Measurements from ENCODE around the gene CTNNA1.

Gene CTNNA1

DNA sequence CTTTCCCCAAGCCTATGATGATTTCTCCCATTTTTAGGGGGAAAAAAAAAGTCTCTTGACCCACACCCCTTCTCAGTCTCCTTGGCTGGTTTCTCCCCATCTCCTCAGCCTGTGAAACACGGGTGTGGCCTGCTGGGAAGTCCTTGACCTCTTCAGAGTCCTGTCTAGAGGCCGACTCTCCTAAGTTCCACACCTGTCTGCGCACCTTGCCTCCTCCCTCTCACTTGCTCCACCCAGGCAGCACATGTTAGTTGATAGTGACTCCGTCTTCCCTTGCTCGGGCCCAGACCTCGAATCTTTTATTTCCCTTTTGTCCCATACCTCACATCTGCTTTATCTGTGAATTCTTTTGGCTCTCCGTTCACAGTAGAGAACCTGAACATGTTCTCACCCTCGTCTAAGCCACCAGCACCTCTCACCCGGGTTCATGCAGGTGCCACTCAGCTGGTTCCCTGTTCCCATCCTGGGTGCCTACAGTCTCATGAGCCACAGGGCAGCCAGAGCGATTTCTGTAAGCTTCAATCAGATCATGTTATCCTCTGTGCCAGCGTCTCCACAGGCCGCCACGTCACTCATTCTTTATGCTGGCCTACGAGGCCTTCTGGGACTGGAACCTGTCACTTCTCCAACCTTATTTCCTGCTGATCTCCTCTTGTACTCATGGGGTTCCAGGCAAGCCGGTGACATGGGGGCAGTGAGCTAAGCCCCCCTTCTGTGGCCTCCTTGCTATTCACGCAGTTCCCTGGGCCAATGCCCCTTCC is 173.6 kb downstream of the CTNNA1 start:
- Histone ChIP-seq H3K9ac (ENCODE audit: low read length) (no peak overlapping the region), H3K9me3 (ENCODE audit: low read length) (no peaks in the 10 kb centered on the region), H3K4me1 (ENCODE audit: insufficient read depth, low read length) (peaks cover 7% of the 10 kb centered on the region), H3K27ac (ENCODE audit: low read depth, low read length) (no peak overlapping the region), H3K27me3 (ENCODE audit: control insufficient read depth in 1 of 2, insufficient read depth in 2 of 2, low read length in 2 of 2) (no peaks in the 10 kb centered on the region), H3K36me3 (ENCODE audit: insufficient read depth, low read length) (peaks cover 61% of the 10 kb centered on the region), H3K4me3 (ENCODE audit: low read depth in 1 of 2, low read length in 2 of 2) (no peak overlapping the region)

- Histone ChIP-seq H3K27me3 (ENCODE audit: control insufficient read depth in 1 of 2, insufficient read depth in 2 of 2, low read length in 2 of 2) (no peaks in the 10 kb centered on the region), H3K9me3 (ENCODE audit: low read length) (no peaks in the 10 kb centered on the region), H3K9ac (ENCODE audit: low read length) (no peak overlapping the region), H3K4me1 (ENCODE audit: insufficient read depth, low read length) (peaks cover 7% of the 10 kb centered on the region), H3K27ac (ENCODE audit: low read depth, low read length) (no peak overlapping the region), H3K36me3 (ENCODE audit: insufficient read depth, low read length) (peaks cover 68% of the 10 kb centered on the region), H3K4me3 (ENCODE audit: low read depth in 1 of 2, low read length in 2 of 2) (no peak overlapping the region)
Measured at GRCh38 chr5:138927544-138927943, 174.3 kb downstream of the CTNNA1 start.

- H3K36me3 ChIP-seq (ENCODE audit: insufficient read depth, low read length), result peaks cover 72% of the 10 kb centered on the region
- H3K27ac ChIP-seq (ENCODE audit: low read depth, low read length), result no peak overlapping the region
- H3K4me3 ChIP-seq (ENCODE audit: low read depth in 1 of 2, low read length in 2 of 2), result no peak overlapping the region
- peaks cover 7% of the 10 kb centered on the region for H3K4me1 ChIP-seq (ENCODE audit: insufficient read depth, low read length)
- H3K9ac ChIP-seq (ENCODE audit: low read length), result no peak overlapping the region
- no peaks in the 10 kb centered on the region for H3K27me3 ChIP-seq (ENCODE audit: control insufficient read depth in 1 of 2, insufficient read depth in 2 of 2, low read length in 2 of 2)
- H3K9me3 ChIP-seq (ENCODE audit: low read length), result no peaks in the 10 kb centered on the region
Measured at GRCh38 chr5:138927979-138928378, 174.8 kb downstream of the CTNNA1 start.

- Histone ChIP-seq H3K9ac (ENCODE audit: low read length) (no peak overlapping the region), H3K27ac (ENCODE audit: low read depth, low read length) (no peak overlapping the region), H3K27me3 (ENCODE audit: control insufficient read depth in 1 of 2, insufficient read depth in 2 of 2, low read length in 2 of 2) (no peaks in the 10 kb centered on the region)
Measured at GRCh38 chr5:138929571-138929955, 176.3 kb downstream of the CTNNA1 start.

GRCh38 chr5:138930371-138931097 is 177.3 kb downstream of the CTNNA1 start:
- Histone ChIP-seq H3K4me3 (ENCODE audit: low read depth in 1 of 2, low read length in 2 of 2) (no peak overlapping the region), H3K27me3 (ENCODE audit: control insufficient read depth in 1 of 2, insufficient read depth in 2 of 2, low read length in 2 of 2) (no peaks in the 10 kb centered on the region), H3K27ac (ENCODE audit: low read depth, low read length) (no peak overlapping the region), H3K36me3 (ENCODE audit: insufficient read depth, low read length) (peaks cover 71% of the 10 kb centered on the region), H3K9ac (ENCODE audit: low read length) (no peak overlapping the region), H3K4me1 (ENCODE audit: insufficient read depth, low read length) (peaks cover 7% of the 10 kb centered on the region), H3K9me3 (ENCODE audit: low read length) (no peaks in the 10 kb centered on the region)

More at GRCh38 chr5:138929571-138929955, 176.3 kb downstream of the CTNNA1 start:
- peaks cover 7% of the 10 kb centered on the region for H3K4me1 ChIP-seq (ENCODE audit: insufficient read depth, low read length)
- H3K9me3 ChIP-seq (ENCODE audit: low read length), result no peaks in the 10 kb centered on the region
- peaks cover 77% of the 10 kb centered on the region for H3K36me3 ChIP-seq (ENCODE audit: insufficient read depth, low read length)
- H3K4me3 ChIP-seq (ENCODE audit: low read depth in 1 of 2, low read length in 2 of 2), result no peak overlapping the region

DNA sequence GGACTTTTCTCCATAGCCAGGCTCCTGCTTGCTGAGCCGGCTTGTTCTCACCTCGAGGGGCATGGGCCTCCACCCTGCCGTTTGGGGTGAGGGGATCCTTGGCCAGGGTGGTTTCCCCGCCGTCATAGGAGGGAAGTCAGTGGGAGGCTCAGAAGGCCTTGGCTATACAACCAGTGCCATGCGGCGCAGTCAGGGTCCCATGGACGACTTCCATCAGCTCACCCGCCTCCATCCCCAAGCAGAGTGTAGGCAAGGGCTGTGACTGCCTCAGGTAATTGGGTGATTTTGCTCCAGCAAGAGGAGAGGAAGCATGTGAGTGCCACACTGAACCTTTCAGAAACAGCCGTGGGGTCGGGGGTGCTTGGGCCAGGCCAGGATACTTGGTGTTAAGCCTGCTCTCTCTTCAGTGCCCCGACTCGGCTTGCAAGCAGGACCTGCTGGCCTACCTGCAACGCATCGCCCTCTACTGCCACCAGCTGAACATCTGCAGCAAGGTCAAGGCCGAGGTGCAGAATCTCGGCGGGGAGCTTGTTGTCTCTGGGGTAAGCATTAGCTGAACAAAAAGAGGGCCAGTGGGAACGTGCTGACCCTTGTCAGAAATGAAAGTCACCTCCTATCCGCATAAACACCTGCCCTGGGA is 179.1 kb downstream of the CTNNA1 start:
- Histone ChIP-seq H3K9me3 (ENCODE audit: low read length) (no peaks in the 10 kb centered on the region), H3K9ac (ENCODE audit: low read length) (no peak overlapping the region), H3K36me3 (ENCODE audit: insufficient read depth, low read length) (peaks cover 57% of the 10 kb centered on the region), H3K27ac (ENCODE audit: low read depth, low read length) (no peak overlapping the region), H3K4me1 (ENCODE audit: insufficient read depth, low read length) (peaks cover 7% of the 10 kb centered on the region), H3K27me3 (ENCODE audit: control insufficient read depth in 1 of 2, insufficient read depth in 2 of 2, low read length in 2 of 2) (no peaks in the 10 kb centered on the region), H3K4me3 (ENCODE audit: low read depth in 1 of 2, low read length in 2 of 2) (no peak overlapping the region)

- Histone ChIP-seq H3K27ac (ENCODE audit: low read depth, low read length) (no peak overlapping the region), H3K9ac (ENCODE audit: low read length) (no peak overlapping the region), H3K27me3 (ENCODE audit: control insufficient read depth in 1 of 2, insufficient read depth in 2 of 2, low read length in 2 of 2) (no peaks in the 10 kb centered on the region), H3K4me1 (ENCODE audit: insufficient read depth, low read length) (no peaks in the 10 kb centered on the region), H3K9me3 (ENCODE audit: low read length) (no peaks in the 10 kb centered on the region), H3K36me3 (ENCODE audit: insufficient read depth, low read length) (peaks cover 49% of the 10 kb centered on the region), H3K4me3 (ENCODE audit: low read depth in 1 of 2, low read length in 2 of 2) (no peak overlapping the region)
Measured at GRCh38 chr5:138933522-138934290, 180.5 kb downstream of the CTNNA1 start.

DNA sequence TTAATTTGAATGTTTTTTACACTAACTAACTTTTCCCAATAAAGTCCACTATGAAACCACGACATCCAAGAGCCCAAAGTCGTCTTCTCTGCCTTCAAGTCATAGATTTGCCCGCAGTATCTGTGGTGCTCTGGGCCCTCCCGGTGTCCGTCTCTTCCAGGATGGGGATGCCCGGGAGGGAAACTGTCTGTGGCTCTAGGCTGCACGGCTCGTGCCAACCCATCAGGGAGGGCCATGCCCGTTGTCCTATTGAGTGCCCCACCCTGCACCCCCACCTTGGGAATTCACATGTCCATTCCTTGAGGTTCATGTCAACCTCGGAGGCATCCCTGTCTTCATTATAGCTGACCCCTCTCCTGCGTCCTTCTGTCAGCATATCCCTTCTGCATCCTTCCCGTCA is 181.7 kb downstream of the CTNNA1 start:
- no peaks in the 10 kb centered on the region for H3K9me3 ChIP-seq (ENCODE audit: low read length)
- no peak overlapping the region for H3K27ac ChIP-seq (ENCODE audit: low read depth, low read length)
- no peak overlapping the region for H3K9ac ChIP-seq (ENCODE audit: low read length)

GRCh38 chr5:138935466-138935865 is 182.2 kb downstream of the CTNNA1 start:
- no peak overlapping the region for H3K9ac ChIP-seq (ENCODE audit: low read length)
- no peaks in the 10 kb centered on the region for H3K9me3 ChIP-seq (ENCODE audit: low read length)
- H3K27ac ChIP-seq (ENCODE audit: low read depth, low read length), result no peak overlapping the region
- H3K36me3 ChIP-seq (ENCODE audit: insufficient read depth, low read length), result peaks cover 40% of the 10 kb centered on the region
- H3K4me3 ChIP-seq (ENCODE audit: low read depth in 1 of 2, low read length in 2 of 2), result no peak overlapping the region
- H3K27me3 ChIP-seq (ENCODE audit: control insufficient read depth in 1 of 2, insufficient read depth in 2 of 2, low read length in 2 of 2), result no peaks in the 10 kb centered on the region
- H3K4me1 ChIP-seq (ENCODE audit: insufficient read depth, low read length), result no peaks in the 10 kb centered on the region

More for the DNA sequence above, 181.7 kb downstream of the CTNNA1 start:
- Histone ChIP-seq H3K4me1 (ENCODE audit: insufficient read depth, low read length) (no peaks in the 10 kb centered on the region), H3K27me3 (ENCODE audit: control insufficient read depth in 1 of 2, insufficient read depth in 2 of 2, low read length in 2 of 2) (no peaks in the 10 kb centered on the region), H3K36me3 (ENCODE audit: insufficient read depth, low read length) (peaks cover 45% of the 10 kb centered on the region), H3K4me3 (ENCODE audit: low read depth in 1 of 2, low read length in 2 of 2) (no peak overlapping the region)

DNA sequence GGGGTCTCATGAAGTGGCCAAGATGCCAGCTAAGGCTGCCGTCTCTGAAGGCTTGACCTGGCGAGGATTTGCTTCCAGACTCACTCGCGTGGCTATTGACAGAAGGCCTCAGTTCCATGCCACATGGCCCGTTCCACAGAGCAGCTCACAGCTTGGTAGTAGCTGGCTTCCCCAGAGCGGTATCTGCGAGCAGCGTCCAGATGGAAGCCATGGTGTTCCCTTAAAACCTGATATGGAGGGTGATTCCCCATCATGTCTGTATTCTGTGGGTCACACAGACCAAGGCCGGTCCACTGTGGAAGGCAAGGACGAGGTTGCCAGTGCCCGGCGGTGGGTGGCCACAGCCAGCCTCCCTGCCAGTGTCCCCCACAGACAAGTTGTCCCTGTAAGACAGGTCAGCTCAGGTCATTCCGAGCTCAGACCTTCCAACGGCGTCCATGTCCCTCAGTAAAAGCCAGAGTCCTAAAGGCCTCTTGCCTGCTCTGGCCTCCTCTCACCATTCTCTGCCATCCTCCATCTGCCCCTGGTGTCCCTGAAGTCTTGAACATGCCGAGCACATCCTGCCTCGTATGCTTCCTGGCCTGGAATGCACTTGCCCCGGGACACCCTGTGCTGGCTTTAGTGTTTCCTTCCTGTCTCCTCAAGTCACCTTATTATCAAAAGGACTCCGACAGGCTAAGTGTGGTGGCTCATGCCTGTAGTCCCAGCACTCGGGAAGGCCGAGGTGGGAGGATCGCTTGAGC is 183.2 kb downstream of the CTNNA1 start:
- Histone ChIP-seq H3K9me3 (ENCODE audit: low read length) (no peaks in the 10 kb centered on the region), H3K4me3 (ENCODE audit: low read depth in 1 of 2, low read length in 2 of 2) (no peak overlapping the region), H3K9ac (ENCODE audit: low read length) (no peak overlapping the region), H3K27me3 (ENCODE audit: control insufficient read depth in 1 of 2, insufficient read depth in 2 of 2, low read length in 2 of 2) (no peaks in the 10 kb centered on the region), H3K36me3 (ENCODE audit: insufficient read depth, low read length) (peaks cover 31% of the 10 kb centered on the region), H3K4me1 (ENCODE audit: insufficient read depth, low read length) (no peaks in the 10 kb centered on the region), H3K27ac (ENCODE audit: low read depth, low read length) (no peak overlapping the region)

Measured in muscle layer of colon (tissue), 2 donors.